ENCODE results near the gene PLEKHB2. TPM values are rescaled to one million over a fixed set of nuclear protein-coding genes. Genes with fewer than 3 reads are reported as not detected.
A peak's percentile ranks its signal among the peaks of the same experiment; 100 is the strongest.
"Not testable (repeated sequence)": the region's sequence is repeated elsewhere in the genome, so short reads cannot be mapped to it uniquely, and the experiment has no call there.

PLEKHB2 gene
- total RNA-seq, 1 donor from 2014 or later, result 62.4 TPM

- intact Hi-C loops (cut with micrococcal nuclease), result no loop called here
- Mint-ChIP-seq H3K4me1 (no peaks in the 10 kb centered on the region), H3K4me3 (no peak overlapping the region), H3K36me3 (ENCODE audit: low read depth) (no peaks in the 10 kb centered on the region), H3K27me3 (peaks cover 17% of the 10 kb centered on the region), H3K9me3 (no peaks in the 10 kb centered on the region), H3K27ac (no peak overlapping the region)
- DNase-seq, result peak; percentile 23
Measured at GRCh38 chr2:131168538-131168937, 63.4 kb downstream of the PLEKHB2 start.

DNA sequence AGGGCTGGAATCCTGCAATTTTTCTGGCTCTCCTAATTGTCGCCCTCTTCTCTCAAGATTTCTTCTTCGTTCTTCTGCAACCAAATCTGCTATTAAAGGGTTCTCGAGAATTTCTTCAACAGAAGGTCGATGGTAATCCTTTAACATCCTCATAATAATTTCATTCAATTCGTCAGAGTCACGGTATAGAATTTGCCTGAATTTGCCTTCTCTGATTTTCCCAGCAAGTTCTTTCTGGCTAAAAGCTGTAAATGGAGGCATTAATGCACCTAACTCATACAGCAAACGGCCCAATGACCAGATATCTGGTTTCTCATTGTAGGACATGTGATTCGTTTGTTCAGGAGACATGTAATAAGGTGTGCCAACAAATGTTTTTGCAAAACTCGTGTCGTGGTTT, 72.9 kb downstream of the PLEKHB2 start:
- intact Hi-C loops (cut with micrococcal nuclease); H3K36me3 Mint-ChIP-seq (ENCODE audit: low read depth); H3K9me3 Mint-ChIP-seq; H3K27ac Mint-ChIP-seq; H3K4me3 Mint-ChIP-seq; DNase-seq; H3K4me1 Mint-ChIP-seq: not testable (repeated sequence)
- peaks cover 14% of the 10 kb centered on the region for H3K27me3 Mint-ChIP-seq

DNA sequence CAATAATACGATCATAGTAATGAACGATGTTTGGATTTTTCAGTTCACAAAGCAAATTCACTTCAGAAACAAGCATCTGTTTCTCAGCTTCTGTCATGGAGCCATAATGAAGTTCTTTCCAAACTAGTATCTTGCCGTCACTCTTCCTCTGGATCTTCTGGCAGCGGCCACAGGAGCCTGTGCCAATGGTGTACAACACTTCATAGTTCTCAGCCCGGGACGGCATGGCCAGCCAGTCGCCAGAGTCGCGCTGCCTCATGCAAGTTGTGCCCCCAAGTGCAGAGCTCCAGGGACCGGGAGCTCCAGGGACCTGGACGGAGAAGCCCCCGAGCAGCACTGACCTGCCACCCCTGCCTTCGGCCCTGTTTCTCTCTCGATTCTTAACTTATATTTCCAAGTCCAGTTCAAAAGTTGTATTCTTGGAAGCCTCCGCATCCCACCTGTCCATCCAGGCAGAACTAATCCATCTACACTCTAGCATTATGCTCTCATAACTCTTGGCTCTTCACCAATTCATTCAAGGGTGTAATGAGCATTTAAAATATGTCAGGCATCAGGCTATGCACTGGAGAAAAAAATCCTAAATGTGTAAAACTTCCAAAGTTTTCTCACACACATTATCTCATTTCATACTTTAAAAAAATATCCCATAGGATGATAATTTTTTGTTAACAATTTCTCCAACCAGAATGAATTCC, 73.7 kb downstream of the PLEKHB2 start:
- H3K9me3 Mint-ChIP-seq; H3K27ac Mint-ChIP-seq; H3K36me3 Mint-ChIP-seq (ENCODE audit: low read depth); intact Hi-C loops (cut with micrococcal nuclease); H3K4me3 Mint-ChIP-seq; DNase-seq; H3K4me1 Mint-ChIP-seq: not testable (repeated sequence)
- peaks cover 14% of the 10 kb centered on the region for H3K27me3 Mint-ChIP-seq

- intact Hi-C loops (cut with micrococcal nuclease); H3K27me3 Mint-ChIP-seq; H3K27ac Mint-ChIP-seq; H3K9me3 Mint-ChIP-seq; H3K36me3 Mint-ChIP-seq (ENCODE audit: low read depth); H3K4me1 Mint-ChIP-seq; H3K4me3 Mint-ChIP-seq; DNase-seq: not testable (repeated sequence)
Measured at GRCh38 chr2:131181451-131181850, 76.3 kb downstream of the PLEKHB2 start.

DNA sequence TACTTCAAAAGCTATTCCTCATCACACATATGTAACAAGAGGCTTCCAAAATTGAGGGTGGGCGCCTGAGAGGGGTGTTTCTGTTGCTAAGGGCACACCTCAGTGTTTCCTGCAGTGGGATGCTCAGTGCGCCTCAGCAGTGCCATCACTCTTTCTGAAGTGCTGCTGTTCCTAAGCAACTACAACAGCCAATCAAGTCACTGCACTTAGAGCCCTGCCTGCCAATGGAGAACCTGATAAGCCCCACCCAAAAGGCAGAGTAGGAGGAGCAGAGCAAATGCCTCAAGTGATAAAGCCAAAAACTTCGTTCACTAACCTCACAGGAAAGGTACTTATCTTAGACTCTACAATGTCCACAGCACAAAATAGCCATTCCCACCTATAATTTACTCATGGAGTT, 88.3 kb downstream of the PLEKHB2 start:
- DNase-seq; H3K4me1 Mint-ChIP-seq; H3K36me3 Mint-ChIP-seq (ENCODE audit: low read depth); intact Hi-C loops (cut with micrococcal nuclease); H3K9me3 Mint-ChIP-seq; H3K27ac Mint-ChIP-seq; H3K4me3 Mint-ChIP-seq: not testable (repeated sequence)
- H3K27me3 Mint-ChIP-seq, result peaks cover 21% of the 10 kb centered on the region

DNA sequence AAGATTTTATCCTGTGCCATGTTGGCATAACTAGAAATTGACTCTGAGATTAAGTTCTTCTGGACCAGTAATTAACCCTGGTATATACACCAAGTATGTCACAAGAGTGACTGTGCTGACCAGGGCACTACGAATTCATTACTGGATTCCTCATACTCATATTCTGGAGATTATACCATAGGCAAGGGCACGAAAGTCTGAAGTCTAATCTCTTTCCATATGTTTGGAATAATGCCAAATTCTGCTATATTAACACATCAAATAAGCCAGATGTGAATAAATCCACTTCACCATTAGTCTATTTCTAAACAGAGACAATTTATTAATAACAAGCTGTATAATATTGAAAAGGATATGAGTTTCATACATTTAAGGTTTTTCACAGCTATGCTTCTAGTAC, 91.0 kb downstream of the PLEKHB2 start:
- peaks cover 22% of the 10 kb centered on the region for H3K27me3 Mint-ChIP-seq
- H3K4me3 Mint-ChIP-seq; intact Hi-C loops (cut with micrococcal nuclease); H3K4me1 Mint-ChIP-seq; DNase-seq; H3K36me3 Mint-ChIP-seq (ENCODE audit: low read depth); H3K9me3 Mint-ChIP-seq; H3K27ac Mint-ChIP-seq: not testable (repeated sequence)

Other genes with a start within 250 kb of the PLEKHB2 start
- gene FAM168B, start 11.9 kb upstream of the PLEKHB2 start, total RNA-seq, result 82.3 and 85.6 TPM in 2 replicates
- gene POTEE, start 104.2 kb downstream of the PLEKHB2 start, total RNA-seq, result 1.4 and 2.0 TPM in 2 replicates

Measured in activated CD4-positive, alpha-beta T cell treated with anti-CD3 and anti-CD28 coated beads, Interleukin-2, amount 10 ng/mL, durations not matched to agents 24 days and 14 days (primary cell).